OCI-LY3 (cell line): Measurements from ENCODE around the gene HEG1.

ENCODE experiments used
- H2AFZ ChIP-seq: fragments of 200-600, 300-600 bp; shearing (Covaris generic); 2 replicates; pipeline ENCODE4 v1.6.0; 2014; ENCODE audit warnings: antibody characterized with exemption, low read depth, low read length
- H3K27ac ChIP-seq: fragments of 200-600, 300-600 bp; sonication (generic); 2 replicates; pipeline ENCODE4 v1.5.1; 2014; ENCODE audit warnings: mild to moderate bottlenecking, low read length, moderate library complexity, mixed read lengths
- H3K27me3 ChIP-seq: fragments of 200-600, 300-600 bp; sonication (generic); 2 replicates; pipeline ENCODE4 v1.6.1; 2014; ENCODE audit warnings: low read depth, low read length, mixed read lengths
- H3K36me3 ChIP-seq: fragments of 200-600, 300-600 bp; sonication (generic); replicated peaks from 2 replicates; pipeline ENCODE3; 2014; ENCODE audit warnings: low read depth, low read length, mixed read lengths
- H3K4me1 ChIP-seq: fragments of 300-600, 200-600 bp; sonication (generic); 2 replicates; pipeline ENCODE4 v1.6.1; 2014; ENCODE audit warnings: low read length, mixed read lengths
- H3K4me2 ChIP-seq: fragments of 200-600, 300-600 bp; sonication (generic); 2 replicates; pipeline ENCODE4 v1.6.1; 2014; ENCODE audit warnings: low read length, mixed read lengths
- H3K4me3 ChIP-seq: fragments of 300-600, 200-600 bp; sonication (generic); 2 replicates; pipeline ENCODE4 v1.5.1; 2014; ENCODE audit warnings: antibody characterized with exemption, mild to moderate bottlenecking, low read length, moderate library complexity
- H3K79me2 ChIP-seq: fragments of 300-600, 200-600 bp; shearing (Covaris generic); 2 replicates; pipeline ENCODE4 v1.6.1; 2014; ENCODE audit warnings: mild to moderate bottlenecking, low read length, mixed read lengths
- H3K9ac ChIP-seq: fragments of 300-600, 200-600 bp; shearing (Covaris generic); 2 replicates; pipeline ENCODE4 v1.6.0; 2014; ENCODE audit warnings: mild to moderate bottlenecking, low read length, moderate library complexity
- H3K9me3 ChIP-seq: fragments of 200-600, 300-600 bp; shearing (Covaris generic); 2 replicates; pipeline ENCODE4 v1.6.1; 2014; ENCODE audit warnings: low read length, mixed read lengths; ENCODE audit not compliant: insufficient read depth
- H4K20me1 ChIP-seq: fragments of 200-600, 300-600 bp; sonication (generic); 2 replicates; pipeline ENCODE4 v1.6.1; 2016; ENCODE audit warnings: low read length, mixed read lengths; ENCODE audit not compliant: insufficient read depth
- EZH2phosphoT487 ChIP-seq: fragments of 200-600 bp; shearing (Covaris generic); IDR thresholded peaks from 2 replicates; pipeline ENCODE4 v1.6.1; 2018; ENCODE audit warnings: antibody characterized with exemption, mixed run types, low read depth
- TF ChIP-seq, protein P1 (sequence below): fragments of 200-600, 300-600 bp; sonication (generic); IDR thresholded peaks from 2 replicates; pipeline ENCODE4 v1.5.1; 2014; ENCODE audit warnings: antibody characterized with exemption, low read length, low read depth

The HEG1 gene

DNA sequence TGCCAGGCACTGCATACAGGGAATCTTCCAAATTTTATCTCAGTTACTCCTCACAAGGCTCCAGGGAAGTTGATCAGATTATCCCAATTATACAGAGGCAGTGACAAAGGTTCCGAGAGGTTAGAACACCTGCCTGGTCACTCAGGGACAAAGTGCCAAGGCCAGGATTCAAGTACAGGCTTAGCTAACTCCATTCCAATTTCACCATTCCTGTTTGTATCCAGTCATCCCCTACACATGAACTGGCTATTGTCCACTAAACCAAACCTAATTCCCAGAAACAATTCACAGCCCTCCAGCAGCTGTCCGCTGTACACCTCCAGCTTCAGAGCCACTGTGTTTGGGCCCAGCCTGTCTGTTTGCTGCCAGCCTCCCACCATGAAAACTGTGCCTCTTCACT is 137.3 kb downstream of the HEG1 start:
- Histone ChIP-seq H3K4me1 (peaks cover 3% of the 10 kb centered on the region; the same call in 1 of the 2 replicates), H3K9ac (no peak overlapping the region), H3K4me3 (no peak overlapping the region), H3K4me2 (no peak overlapping the region), H4K20me1 (no peaks in the 10 kb centered on the region), H3K27me3 (peaks cover 25% of the 10 kb centered on the region), H3K27ac (no peak overlapping the region), H2AFZ (no peak overlapping the region), H3K9me3 (no peaks in the 10 kb centered on the region), H3K79me2 (no peaks in the 10 kb centered on the region), H3K36me3 (no peaks in the 10 kb centered on the region)
- TF ChIP-seq, protein P1, sequence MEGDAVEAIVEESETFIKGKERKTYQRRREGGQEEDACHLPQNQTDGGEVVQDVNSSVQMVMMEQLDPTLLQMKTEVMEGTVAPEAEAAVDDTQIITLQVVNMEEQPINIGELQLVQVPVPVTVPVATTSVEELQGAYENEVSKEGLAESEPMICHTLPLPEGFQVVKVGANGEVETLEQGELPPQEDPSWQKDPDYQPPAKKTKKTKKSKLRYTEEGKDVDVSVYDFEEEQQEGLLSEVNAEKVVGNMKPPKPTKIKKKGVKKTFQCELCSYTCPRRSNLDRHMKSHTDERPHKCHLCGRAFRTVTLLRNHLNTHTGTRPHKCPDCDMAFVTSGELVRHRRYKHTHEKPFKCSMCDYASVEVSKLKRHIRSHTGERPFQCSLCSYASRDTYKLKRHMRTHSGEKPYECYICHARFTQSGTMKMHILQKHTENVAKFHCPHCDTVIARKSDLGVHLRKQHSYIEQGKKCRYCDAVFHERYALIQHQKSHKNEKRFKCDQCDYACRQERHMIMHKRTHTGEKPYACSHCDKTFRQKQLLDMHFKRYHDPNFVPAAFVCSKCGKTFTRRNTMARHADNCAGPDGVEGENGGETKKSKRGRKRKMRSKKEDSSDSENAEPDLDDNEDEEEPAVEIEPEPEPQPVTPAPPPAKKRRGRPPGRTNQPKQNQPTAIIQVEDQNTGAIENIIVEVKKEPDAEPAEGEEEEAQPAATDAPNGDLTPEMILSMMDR = no peak
- TF ChIP-seq EZH2phosphoT487 = no peak

DNA sequence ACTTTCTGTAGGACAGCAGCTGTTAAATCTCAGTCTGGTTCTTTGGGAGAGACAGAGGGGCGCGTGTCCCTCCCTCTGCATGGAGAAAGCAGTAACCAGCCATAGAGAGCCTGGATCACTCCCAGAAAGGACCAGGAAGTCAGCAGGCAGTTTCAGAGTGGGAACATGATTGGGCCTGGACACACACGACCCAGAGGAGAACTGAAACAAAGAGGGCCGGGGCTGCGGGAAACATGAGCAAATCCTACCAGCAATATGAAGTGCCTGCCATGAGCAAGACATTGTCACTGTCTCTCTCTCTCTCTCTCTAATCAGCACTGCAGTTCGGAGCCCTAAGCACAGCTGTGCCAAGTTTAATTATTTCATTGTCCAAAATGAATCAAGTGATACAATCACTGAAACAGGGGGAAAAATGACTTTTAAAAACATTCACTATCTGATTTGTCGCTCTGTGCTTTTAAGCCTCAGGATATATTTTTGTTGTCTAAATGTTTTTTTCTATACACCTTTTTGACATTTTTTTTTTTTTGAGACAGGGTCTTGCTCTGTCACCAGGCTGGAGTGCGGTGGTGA is 138.9 kb downstream of the HEG1 start:
- H3K4me3 ChIP-seq = no peak overlapping the region

More for the DNA sequence above, 138.9 kb downstream of the HEG1 start:
- TF ChIP-seq EZH2phosphoT487 = no peak
- TF ChIP-seq, protein P1 = no peak
- no peak overlapping the region for H3K9ac ChIP-seq
- peaks cover 25% of the 10 kb centered on the region for H3K27me3 ChIP-seq
- no peak overlapping the region for H3K4me2 ChIP-seq
- no peaks in the 10 kb centered on the region for H4K20me1 ChIP-seq
- H3K79me2 ChIP-seq = no peaks in the 10 kb centered on the region
- H2AFZ ChIP-seq = no peak overlapping the region
- H3K27ac ChIP-seq = no peak overlapping the region
- H3K36me3 ChIP-seq = no peaks in the 10 kb centered on the region
- peaks cover 3% of the 10 kb centered on the region; the same call in 1 of the 2 replicates for H3K4me1 ChIP-seq
- H3K9me3 ChIP-seq = no peaks in the 10 kb centered on the region
